HG03159 (cell line): ENCODE data around the gene HMGCS2.
"Not testable (repeated sequence)": the region's sequence is repeated elsewhere in the genome, so short reads cannot be mapped to it uniquely, and the experiment has no call there.

Source experiments
- ATAC-seq: cut with Tn5 transposase; IDR thresholded peaks from one replicate; pipeline ENCODE4 v1.9.1; 2021; ENCODE audit warnings: mild to moderate bottlenecking, moderate library complexity; ENCODE audit not compliant: unreplicated experiment

The HMGCS2 gene

DNA sequence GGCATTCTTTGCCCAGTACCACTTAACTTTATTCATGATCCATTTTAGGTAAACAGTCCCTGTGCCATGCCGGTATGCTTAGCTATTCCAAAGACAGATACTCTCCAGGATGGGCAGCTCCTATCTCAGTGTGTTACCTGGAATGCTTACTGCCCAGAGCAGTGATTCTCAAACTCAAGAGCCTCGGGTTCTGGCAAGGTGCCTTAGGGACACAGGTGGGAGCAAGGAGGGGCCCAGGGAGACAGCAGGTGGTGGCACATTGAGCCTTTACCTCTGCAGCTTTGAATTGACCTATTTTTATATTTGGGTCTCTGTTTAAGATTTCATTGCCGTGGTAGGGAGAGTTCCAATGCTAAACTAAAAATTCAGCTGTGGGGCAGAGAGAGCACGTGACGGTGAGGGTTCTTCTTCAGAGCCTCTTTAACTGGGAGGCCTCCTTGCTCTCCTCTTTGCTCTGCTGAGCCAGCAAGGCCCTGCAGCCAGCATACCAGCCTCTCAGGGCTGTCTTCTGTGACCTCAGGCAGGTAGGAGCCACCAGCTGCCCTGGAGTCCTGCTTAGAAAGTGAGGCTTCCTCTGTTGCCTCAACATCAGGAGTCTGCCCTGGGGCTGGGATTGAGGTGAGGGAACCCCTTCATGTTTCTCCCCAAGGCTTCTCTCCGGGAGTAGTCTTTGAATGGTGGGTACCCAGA lies 36.8 kb downstream of the HMGCS2 start:
- no peak for ATAC-seq

DNA sequence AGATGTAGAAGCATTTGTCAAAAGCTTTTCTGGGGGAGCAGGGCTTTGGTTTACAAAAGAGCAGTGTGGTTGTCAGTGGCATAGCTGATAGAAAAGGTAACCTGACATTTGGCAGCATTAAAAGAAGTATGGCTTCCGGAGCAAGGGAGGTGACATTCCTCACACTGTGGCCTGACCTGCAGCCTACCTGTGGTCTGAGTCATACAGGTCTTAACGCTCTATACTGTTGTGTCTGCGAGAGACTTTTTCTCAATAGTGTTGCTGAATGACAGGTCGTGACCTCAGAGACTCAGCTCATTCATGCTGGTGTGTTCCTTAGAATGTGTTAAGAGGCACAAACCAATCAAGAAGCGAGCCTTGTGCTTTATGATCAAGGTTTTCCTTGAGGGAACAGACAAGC lies 37.6 kb downstream of the HMGCS2 start:
- no peak for ATAC-seq

DNA sequence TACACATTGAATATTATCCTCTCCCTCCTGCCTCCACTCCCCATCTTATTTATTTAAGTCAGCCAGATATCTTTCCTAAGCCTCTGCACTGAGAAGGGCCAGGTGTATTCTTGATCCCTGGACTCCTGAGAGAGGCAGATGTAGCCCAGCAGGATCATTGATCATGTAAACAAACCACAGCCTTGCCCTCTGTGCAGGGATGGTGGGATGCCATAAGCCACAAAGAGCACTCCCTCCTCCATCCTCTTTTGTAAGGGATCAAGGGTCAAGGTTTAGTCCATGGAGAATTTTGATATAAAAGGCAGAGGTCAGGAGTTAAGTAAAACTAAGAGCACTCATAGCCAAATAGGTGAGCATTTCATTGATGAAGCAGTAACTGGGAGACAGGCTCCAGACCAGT lies 39.7 kb downstream of the HMGCS2 start:
- no peak for ATAC-seq

DNA sequence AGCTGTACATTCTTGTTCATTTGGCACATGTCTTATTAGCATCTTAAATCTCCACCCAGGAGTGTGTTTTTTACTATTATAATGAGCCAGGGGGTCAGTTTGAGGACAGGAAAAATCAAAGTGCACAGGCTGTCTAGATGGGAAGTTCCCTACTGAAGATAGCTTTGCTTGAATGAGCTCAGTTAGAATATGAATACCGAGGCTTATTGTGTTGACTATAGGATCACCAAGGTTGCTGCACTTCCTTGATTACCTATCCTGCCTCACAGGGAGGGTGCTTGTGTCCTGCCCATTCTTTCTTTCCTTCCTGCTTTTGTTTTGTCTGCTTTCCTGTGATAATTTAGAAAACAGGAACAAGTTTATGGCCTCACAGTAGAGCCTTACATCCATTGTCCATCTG lies 40.7 kb downstream of the HMGCS2 start:
- no peak for ATAC-seq

DNA sequence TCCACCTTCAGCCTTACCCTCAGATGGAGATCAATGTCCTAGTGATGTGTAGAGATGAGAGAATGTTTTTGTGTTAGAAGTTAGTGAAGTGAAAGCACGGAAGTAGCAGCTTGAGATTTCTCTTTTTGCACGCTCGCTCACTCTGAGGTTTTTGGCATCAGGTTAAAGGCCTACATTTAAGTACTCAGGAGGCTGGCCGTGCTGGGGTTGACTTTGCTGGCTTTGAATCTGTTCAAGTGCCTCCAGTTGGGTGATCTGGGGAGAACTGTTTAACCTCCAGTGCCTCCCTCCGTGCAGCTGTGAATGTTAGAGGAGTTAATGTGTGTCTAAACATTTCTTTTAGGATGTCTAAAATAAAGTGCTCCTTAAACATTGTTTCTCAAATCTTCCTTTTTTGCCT lies 43.1 kb downstream of the HMGCS2 start:
- ATAC-seq: no peak

DNA sequence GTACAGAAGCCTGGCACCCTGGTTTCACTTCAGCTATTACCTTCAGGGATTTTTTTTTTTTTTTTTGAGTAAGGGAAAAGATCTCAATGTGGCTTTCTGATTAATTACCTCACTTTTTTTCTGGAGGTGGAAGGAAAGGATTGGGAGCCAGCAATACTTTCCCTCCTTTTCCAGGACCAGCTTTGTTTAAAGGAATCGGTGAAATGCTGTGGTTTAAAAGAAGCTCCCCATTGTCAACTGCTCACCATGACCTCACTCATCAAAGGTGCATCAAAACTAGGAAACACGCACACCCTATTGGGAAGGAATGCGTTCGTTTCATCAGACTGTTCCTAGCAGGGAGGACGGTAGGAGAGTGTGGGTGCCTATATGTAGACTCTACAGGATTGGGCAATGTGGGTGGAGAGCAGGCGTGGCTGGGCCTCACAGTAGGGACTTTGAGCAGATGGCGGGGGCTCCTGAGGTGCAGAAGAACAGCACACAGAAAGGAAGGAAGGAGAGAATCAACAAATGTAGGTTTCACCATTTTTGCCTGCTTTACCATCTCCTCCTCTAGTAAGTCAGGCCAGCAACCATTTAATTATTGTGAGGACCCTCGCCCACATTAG lies 44.0 kb downstream of the HMGCS2 start:
- ATAC-seq: no peak

DNA sequence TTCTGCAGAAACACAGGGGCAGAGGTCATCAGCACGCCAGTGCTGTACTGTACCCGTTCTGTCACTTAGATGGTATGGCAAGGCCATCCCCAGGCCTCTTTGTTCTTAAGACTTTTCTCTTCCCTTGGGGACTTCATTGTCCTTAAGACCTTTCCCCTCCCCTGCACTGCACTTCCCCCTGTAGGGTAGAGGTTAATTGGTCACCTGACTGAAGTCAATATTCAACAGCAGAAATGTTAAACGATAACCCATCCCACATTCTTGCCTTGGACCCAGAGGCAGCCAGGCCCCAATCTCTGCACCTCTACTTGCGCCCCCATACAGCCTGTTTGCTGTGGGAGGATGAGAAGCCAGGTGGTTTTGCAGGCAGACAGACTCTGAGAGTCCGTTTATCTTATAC lies 46.8 kb downstream of the HMGCS2 start:
- no peak for ATAC-seq

DNA sequence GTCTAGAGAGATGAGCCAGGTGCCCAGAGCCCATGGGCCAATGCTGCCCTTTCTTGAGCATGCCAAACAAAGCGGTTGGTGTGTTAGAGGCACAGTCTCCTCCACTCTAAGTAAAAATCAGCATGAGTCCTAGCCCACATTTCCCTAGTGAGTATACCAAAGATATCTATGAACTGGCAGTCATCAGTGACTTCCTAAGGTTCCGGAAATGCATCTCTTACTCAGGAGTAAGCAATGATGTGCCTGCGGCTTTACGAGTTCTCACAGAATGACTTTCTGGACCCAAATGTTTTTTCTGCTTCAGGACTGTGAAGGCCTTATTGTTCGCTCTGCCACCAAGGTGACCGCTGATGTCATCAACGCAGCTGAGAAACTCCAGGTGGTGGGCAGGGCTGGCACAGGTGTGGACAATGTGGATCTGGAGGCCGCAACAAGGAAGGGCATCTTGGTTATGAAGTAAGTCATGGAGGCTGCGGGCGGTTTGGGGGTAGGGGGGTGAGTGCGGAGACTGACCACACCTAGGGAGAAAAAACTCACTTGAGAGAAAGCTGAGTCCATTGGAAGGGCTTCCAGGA lies 47.8 kb downstream of the HMGCS2 start:
- no peak for ATAC-seq

DNA sequence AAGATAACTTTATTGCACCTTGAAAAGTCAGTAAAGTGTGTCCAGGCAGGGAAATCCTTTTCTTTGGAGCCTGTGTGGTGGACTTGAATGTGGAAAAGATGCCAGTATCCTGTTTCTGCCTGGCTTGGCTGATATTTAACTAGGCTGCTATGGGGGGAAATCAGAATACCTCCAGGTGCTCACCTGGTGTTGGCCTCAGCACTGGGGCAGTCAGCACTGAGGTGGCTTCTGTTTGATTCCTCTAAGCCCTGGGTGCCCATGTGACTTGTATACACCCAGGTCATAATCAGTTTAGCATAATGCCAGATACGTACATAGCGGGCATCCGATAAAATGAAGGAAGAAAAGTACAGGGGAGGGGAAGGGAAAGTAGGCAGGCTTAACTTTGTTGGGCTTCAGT lies 49.7 kb downstream of the HMGCS2 start:
- no peak for ATAC-seq

DNA sequence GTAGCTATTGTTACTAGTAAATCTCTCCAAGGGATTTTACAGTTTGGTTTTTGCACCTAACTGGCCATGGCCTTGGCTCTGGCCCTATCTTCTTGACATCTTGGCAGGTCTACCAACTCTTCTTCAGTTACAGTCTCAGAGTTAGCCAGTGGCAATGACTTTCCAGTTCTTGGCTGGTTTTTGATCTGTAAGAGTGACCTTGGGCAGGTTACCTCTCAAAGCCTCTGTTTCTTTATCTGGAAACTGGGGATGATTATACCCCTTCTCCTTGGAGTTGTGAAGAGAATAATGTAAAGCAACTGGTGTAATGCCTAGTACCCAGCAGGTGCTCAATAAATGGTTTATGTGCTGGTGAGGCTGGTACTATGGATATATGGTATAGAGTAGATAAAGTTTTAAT lies 50.3 kb downstream of the HMGCS2 start:
- ATAC-seq: no peak

DNA sequence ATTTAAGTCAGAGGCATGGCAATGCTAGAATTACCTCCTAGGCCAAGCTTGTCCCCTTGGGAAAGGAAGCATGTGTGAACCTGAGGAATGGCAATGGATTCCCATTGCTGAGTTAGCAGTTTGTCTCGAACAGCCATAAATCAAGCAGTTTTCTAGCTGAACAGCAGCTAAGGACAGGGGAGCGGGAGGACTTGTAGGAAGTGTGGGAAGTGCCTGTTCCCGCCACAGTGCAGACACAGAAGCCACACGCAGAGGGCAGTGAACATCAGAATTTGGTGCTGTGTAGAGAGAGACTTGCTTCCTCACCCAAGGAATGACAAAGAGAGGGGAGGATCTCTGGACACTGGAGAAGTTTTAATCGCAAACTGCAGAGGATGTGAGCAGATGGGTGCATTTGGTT lies 53.2 kb downstream of the HMGCS2 start:
- ATAC-seq: no peak

DNA sequence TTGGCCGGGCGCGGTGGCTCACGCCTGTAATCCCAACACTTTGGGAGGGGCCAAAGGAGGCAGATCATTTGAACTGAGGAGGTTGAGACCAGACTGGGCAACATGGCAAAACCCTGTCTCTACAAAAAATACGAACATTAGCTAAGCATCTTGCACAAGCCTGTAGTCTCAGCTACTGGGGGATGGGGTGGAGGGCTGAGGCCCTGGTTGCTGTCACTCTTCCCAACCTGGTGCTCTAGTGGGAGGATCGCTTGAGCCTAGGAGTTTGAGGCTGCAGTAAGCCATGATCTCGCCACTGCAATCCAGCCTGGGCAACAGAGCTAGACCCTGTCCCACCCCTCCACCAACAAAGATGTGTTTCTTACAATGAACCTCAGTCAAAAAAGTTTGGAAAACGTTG lies 54.1 kb downstream of the HMGCS2 start:
- ATAC-seq: no peak

DNA sequence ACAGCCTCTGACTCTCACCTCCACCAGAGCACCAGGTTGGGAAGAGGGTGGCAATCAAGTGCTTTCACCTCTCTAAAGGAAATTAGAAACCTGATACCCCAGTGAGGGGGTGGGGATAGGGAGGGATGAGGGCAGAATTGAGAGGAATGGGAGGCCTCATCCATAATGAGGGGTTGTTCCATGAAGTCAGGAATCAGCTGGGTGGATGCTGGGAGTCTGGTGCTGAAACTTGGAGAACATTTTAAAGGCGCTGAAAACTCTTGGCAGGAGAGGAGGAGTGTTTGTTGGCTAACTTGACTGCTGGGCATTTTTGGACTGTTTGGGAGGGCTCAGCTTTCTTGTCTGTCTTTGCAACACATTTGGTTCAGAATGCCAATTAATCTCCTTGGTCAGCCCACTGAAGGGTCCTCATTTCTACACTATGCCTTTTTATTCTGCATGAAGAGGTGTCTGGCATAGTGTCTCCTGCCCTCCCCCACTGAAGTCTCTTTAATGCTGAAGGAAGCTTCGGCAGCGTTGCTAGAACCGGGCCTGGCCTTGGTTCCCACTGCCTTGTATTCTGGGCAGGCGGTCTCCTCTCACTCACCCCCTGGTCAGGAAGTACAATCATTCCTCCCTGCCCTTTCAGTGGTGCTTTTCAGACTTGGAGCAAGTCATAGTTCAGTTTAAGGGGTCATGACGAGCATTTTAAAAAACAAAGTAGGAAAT lies 54.8 kb downstream of the HMGCS2 start:
- no peak for ATAC-seq

DNA sequence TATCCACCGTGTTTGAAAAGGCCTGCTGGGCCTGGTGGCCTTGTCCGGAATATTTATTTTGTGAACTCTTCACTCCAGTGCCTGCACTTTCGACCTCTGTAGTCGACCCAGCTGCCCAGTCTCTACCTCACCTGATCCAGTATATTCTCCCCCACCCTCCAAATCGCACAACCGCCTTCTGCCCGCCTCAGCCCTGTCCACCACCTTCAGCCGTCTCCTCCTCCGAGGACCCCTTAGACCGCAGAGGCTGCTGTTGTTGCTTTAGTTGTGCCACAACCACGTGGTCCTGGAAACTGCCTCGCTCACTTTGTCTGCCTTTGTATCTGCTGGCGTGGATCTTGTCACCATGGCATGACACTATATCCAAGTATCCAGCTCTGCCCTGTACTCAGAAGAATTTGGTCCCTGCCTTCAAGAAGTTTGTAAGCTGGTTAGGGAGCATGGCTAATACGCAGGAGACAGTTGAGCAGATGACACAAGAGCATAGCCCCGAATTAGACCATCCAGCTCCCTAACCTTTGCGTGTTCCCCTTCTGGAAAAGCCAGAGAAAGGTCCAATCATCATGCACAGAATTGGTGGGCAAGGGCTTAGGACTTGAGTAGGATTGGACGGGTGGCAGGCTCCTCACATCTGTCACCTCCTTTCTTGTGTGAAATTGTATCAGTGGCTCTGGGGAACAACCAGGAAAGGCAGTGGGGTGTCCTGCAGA lies 55.5 kb downstream of the HMGCS2 start:
- peak; percentile 15 for ATAC-seq

DNA sequence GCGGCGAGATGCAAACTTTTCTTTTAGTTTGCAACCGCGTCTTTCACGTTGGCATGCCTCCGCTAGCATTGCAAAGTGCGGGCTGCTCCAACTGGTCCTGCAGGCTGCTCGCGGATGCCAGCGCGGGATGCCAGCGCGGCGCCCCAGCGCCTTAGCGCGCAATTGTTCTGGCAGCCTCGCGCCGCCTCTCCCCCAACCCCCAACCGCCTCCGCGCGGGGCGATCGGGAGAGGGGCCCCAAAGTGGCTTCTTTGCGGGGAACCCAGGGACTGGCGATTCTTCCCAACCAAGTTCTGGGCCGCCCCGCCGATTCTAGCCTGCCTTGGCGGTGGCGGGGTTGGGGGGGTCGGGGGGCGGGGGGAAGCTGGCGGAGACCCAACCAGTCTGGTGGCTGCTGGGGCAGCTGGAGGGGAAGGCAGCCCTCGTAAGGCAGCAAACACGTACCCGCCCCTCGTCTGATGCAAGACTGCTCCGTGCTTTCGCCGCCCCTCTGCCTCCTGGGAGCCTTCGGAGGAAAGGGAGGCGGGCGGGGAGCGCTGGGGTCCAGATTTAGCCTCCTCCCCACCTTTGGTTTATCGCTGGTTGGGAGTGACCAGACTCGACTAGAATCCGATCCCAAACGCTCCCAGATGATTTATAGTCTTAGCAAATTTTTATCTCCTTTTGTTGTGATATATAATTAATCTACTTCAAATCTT lies 56.2 kb downstream of the HMGCS2 start:
- ATAC-seq: peak; percentile 39

DNA sequence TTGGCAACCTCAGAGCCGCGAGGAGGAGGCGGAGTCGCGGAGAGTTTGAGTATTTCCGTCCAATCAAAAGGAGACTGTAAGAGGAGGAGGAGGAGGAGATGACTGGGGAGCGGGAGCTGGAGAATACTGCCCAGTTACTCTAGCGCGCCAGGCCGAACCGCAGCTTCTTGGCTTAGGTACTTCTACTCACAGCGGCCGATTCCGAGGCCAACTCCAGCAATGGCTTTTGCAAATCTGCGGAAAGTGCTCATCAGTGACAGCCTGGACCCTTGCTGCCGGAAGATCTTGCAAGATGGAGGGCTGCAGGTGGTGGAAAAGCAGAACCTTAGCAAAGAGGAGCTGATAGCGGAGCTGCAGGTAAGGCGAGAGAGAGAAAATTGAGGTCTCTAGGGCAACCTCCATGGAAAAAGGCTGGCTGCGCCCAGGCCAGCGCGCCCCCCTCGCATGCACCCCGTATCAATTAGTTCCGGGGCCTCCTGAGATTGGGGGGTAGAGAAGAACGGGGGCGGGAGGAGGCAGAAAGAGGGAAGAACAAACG lies 56.8 kb downstream of the HMGCS2 start, which contains the start of gene PHGDH:
PHGDH (plus strand) TSS at position 131 of the 538 bp plus-strand sequence; CDS start at position 220, 89 bp downstream.
- ATAC-seq: peak; percentile 59

DNA sequence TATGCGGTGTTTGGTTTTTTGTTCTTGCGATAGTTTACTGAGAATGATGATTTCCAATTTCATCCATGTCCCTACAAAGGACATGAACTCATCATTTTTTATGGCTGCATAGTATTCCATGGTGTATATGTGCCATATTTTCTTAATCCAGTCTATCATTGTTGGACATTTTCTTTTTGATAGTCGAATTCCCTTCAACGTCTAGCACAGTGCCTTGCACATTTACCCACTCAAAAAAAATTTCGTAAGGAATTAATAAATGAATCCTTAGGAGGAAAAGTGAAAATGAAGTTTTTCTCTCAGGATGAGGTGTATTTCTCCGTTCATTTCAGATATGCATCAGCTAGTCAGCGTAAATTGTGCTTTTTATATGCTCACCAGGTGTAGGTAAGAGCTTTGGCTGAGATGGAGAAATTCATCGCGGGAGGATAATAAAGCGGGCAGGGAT lies 57.3 kb downstream of the HMGCS2 start:
- ATAC-seq: not testable (repeated sequence)

DNA sequence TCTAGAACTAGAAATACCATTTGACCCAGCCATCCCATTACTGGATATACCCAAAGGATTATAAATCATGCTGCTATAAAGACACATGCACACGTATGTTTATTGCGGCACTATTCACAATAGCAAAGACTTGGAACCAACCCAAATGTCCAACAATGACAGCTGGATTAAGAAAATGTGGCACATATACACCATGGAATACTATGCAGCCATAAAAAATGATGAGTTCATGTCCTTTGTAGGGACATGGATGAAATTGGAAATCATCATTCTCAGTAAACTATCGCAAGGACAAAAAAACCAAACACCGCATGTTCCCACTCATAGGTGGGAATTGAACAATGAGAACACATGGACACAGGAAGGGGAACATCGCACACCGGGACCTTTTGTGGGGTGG lies 62.1 kb downstream of the HMGCS2 start:
- not testable (repeated sequence) for ATAC-seq

DNA sequence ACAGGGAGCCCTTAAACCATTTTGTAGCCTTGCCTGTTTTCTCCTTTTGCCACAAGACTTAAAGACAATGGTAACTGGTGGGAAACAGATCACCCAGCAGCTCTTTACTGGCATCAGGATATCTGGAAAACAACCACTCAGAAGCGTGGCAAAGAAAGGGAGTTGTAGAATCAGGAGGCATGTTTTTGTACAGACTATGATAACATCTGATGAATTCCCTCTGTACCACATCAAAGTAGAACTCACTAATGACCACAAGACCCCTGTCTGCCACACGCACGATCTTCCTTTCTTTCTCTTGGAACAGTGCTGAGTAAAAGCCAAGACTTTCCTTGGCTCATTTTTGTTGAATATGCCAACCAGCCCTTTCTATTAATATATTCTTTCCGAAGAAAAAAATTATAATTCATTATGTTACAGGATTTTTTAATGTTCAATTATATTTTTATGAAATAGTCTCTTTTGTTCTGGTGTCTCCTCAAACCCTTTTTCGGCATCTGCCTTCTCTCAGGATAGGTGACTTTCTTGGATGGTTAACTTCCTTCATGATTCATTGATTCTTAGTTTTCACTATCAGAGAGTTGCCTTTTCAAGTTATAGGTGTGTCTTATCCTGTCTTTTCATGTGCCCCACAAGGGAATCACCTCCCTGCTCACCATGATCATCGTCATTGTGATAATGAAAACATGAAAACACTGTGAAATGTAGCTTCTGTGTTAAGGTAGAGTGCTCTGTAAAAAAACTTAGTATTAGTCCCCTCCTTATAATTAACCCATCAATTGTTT lies 64.8 kb downstream of the HMGCS2 start:
- ATAC-seq: no peak
